Lung (tissue), 12 donors: ENCODE data around the gene DPYSL5. TPM values are rescaled to one million over a fixed set of nuclear protein-coding genes. Genes with fewer than 3 reads are reported as not detected.

Source experiments
- ATAC-seq: fragments of 200-7000 bp; cut with Tn5 transposase; one replicate; pipeline ENCODE4 v1.9.1; 2020; ENCODE audit warnings: moderate number of reproducible peaks; ENCODE audit not compliant: insufficient read depth, low FRiP score
- DNase-seq, 3 donors: peaks; one replicate each; pipeline ENCODE4 v3.0.0-alpha.2; 2013 to 2017
- H3K27ac ChIP-seq, 2 donors: one replicate each; pipeline ENCODE4 v1.5.1; 2013; ENCODE audit warnings: mild to moderate bottlenecking in 2 of 2, moderate library complexity in 2 of 2, control low read depth in 1 of 2, inconsistent platforms in 1 of 2, low read depth in 1 of 2, low read length in 1 of 2
- H3K27me3 ChIP-seq, 3 donors: one replicate each; pipeline ENCODE4 v1.5.1; 2013; ENCODE audit warnings: low read length in 2 of 3; ENCODE audit not compliant: control insufficient read depth in 3 of 3, insufficient read depth in 3 of 3
- H3K36me3 ChIP-seq, 4 donors: one replicate each; pipeline ENCODE4 v1.5.1; 2013; ENCODE audit warnings: low read length in 4 of 4, mild to moderate bottlenecking in 1 of 4, moderate library complexity in 1 of 4; ENCODE audit not compliant: control insufficient read depth in 4 of 4, insufficient read depth in 4 of 4
- H3K4me1 ChIP-seq, 5 donors: one replicate each; pipeline ENCODE4 v1.5.1; 2013; ENCODE audit warnings: low read length in 5 of 5, mild to moderate bottlenecking in 2 of 5, moderate library complexity in 1 of 5; ENCODE audit not compliant: control insufficient read depth in 5 of 5, insufficient read depth in 5 of 5
- H3K4me3 ChIP-seq: one replicate; pipeline ENCODE4 v1.5.1; 2013; ENCODE audit warnings: mild to moderate bottlenecking, control low read depth, moderate library complexity
- H3K9ac ChIP-seq, 2 donors: one replicate each; pipeline ENCODE4 v1.5.1; 2013; ENCODE audit warnings: low read length in 2 of 2, control low read depth in 1 of 2; ENCODE audit not compliant: insufficient read depth in 1 of 2
- H3K9me3 ChIP-seq, 4 donors: one replicate each; pipeline ENCODE4 v1.5.1; 2013; ENCODE audit warnings: low read length in 3 of 4, mild to moderate bottlenecking in 1 of 4, moderate library complexity in 1 of 4; ENCODE audit not compliant: control insufficient read depth in 4 of 4, insufficient read depth in 3 of 4
- CTCF ChIP-seq: IDR thresholded peaks from 2 replicates; pipeline ENCODE4 v1.5.1; 2012; ENCODE audit warnings: mild to moderate bottlenecking; ENCODE audit errors: control extremely low read depth, extremely low read depth
- WGBS, 2 donors: extraction: QIAGEN DNeasy Blood & Tissue Kit; methylation state at CpG; one replicate each; pipeline ENCODE4 v1.1.7; 2013; 5-methylcytosine and 5-hydroxymethylcytosine counted together
- polyA plus RNA-seq, 2 donors: library from polyadenylated mRNA; stranded (reverse); fragments of 200-250 nt; gene quantifications; one replicate each; pipeline ENCODE4 v1.2.1, GENCODE V29; 2013
- total RNA-seq, 2 donors: library from RNA; depleted of rRNA in 1 of 2; stranded (reverse); fragments of >200 nt in 1 of 2; gene quantifications; one replicate each; pipeline ENCODE4 v1.2.1, GENCODE V29; 2014 to 2021
- donor health status: control.
- donor health status: control.
- donor health status: Bipolar disorder and iron deficiency.
- donor health status: healthy.
- donor health status: DM: yes; HTN: yes; CAD: no.

Gene DPYSL5
- total and polyA plus RNA-seq, 4 donors = 0.09 TPM; not detected in 3

- Histone ChIP-seq H3K27ac (peak within 1 kb of the TSS; percentile 10 to 82), H3K27me3 (peaks cover 0 to 23% (median 19%) of the 10 kb centered on the region in 3 donors), H3K36me3 (no peaks in the 10 kb centered on the region), H3K4me1 (peaks cover 0 to 12% (median 0%) of the 10 kb centered on the region in 5 donors), H3K4me3 (peak within 1 kb of the TSS; percentile 75), H3K9me3 (no peaks in the 10 kb centered on the region), H3K9ac (no peak within 1 kb of the TSS)
- DNase-seq (peak; percentile 70 to 81 (median 77)), ATAC-seq (peak; percentile 92)
- WGBS, 2 donors = 0 to 1% methylated on average over 53 to 69 of the region's 69 CpGs
- TF ChIP-seq CTCF = no peak
These were observed 122.5 kb downstream of the DPYSL5 start, which contains the start of gene MAPRE3 for GRCh38 chr2:26970244-26970927. TSS of gene MAPRE3 (plus strand) at chr2:26970637. CDS start at chr2:27022219, 51,582 bp downstream.

DNA sequence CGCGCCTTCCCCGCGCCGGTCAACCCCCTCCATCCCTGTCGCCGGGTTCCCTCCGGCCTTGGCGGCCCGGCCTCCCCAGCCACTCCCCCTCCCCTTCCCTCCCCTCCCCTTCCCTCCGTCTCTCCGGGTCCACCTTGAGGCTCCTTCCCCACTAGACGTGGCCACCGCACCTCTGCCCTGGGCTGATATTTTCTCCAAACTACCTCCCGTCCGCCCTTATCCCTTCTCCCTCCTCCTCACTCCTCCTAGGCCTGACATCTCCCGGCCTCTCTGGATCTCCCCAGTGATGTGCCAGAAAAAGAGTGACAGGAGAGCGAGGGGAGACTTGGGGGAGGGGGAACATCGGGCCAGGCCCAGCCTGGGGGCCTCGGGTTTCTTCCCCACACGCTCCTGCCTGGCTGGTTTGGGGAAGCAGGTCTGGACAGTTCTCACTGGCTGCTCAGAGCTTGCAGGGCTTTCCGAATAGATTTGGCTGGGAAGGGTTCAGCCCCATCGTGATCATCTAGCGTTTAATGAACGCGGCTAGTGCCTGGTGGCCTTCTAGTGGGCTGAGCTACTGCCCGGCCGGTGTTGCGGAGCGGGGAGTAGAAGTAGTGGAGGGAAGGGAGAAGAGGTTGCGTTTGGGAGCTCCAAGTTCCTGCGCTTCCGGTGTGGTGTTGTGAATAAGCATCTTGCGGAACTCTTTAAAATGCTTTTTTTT is 123.1 kb downstream of the DPYSL5 start:
- no peak overlapping the region for H3K9ac ChIP-seq
- H3K4me1 ChIP-seq = peaks cover 0 to 12% (median 0%) of the 10 kb centered on the region in 5 donors
- no peaks in the 10 kb centered on the region for H3K36me3 ChIP-seq
- ATAC-seq (no peak), DNase-seq (peak in 2 of 3 donors; percentile 17 to 27)
- TF ChIP-seq CTCF = no peak
- peak overlapping the region; percentile 75 for H3K4me3 ChIP-seq
- H3K9me3 ChIP-seq = no peaks in the 10 kb centered on the region
- WGBS, 2 donors = 13 to 16% methylated on average over 24 to 34 of the region's 34 CpGs
- H3K27me3 ChIP-seq = peaks cover 0 to 23% (median 19%) of the 10 kb centered on the region in 3 donors
- peak overlapping the region; percentile 10 to 22 for H3K27ac ChIP-seq

DNA sequence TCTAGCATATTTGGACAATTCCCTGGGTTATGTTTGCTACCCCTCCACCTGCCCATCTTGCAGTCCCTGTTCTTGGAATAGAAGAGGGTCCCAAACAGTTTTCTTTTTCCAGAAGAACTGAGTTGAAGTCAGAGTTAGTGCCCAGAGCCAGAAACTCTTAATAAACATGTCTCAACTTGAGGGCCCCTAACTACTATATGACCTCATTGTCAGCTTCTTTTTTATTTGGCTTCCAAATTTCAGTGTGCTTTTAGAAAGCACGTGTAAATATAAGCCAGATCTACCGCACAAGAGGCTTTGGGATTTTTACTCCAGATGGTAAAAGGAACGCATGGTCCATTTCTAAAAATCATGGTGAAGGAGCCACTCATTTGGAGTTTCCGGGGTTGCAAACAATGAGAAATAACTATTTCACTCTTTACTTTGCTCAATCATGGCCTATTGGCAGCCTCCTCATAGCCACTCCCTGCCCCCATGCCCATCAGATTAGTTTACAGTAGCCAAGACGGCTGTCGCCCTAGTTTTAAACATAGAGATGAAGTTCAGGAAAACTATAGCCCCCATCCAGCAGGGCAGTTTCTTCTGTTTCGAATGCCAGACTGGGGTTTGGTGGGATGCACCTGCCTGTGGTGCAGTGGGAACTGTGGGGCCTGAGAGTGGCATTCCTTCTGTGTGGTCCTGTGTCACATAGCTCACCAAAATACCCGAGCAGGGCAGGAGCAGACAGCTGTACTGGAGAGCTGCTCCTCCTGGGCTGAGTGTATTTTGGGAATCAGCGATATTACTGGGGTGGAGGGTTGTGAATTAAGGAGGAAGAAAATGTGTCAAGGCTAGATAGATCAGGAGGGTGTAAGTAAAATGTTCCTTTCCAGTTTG is 124.2 kb downstream of the DPYSL5 start:
- H3K9me3 ChIP-seq = no peaks in the 10 kb centered on the region
- 70 to 88% methylated on average over 9 of the region's 9 CpGs for WGBS, 2 donors
- H3K27ac ChIP-seq = peak overlapping the region in 1 of 2 donors; percentile 3
- H3K4me3 ChIP-seq = no peak overlapping the region
- no peak for ATAC-seq
- no peak overlapping the region for H3K9ac ChIP-seq
- DNase-seq = no peak
- H3K4me1 ChIP-seq = peaks cover 0 to 12% (median 0%) of the 10 kb centered on the region in 5 donors
- no peaks in the 10 kb centered on the region for H3K36me3 ChIP-seq
- H3K27me3 ChIP-seq = peaks cover 0 to 23% (median 19%) of the 10 kb centered on the region in 3 donors
- TF ChIP-seq CTCF = no peak
